ENCODE results near the gene STX5. TPM values are rescaled to one million over a fixed set of nuclear protein-coding genes. Genes with fewer than 3 reads are reported as not detected.
"Not testable (repeated sequence)": the region's sequence is repeated elsewhere in the genome, so short reads cannot be mapped to it uniquely, and the experiment has no call there.

The STX5 gene
- total RNA-seq, 1 donor from 2014 or later, result 38.2 TPM

DNA sequence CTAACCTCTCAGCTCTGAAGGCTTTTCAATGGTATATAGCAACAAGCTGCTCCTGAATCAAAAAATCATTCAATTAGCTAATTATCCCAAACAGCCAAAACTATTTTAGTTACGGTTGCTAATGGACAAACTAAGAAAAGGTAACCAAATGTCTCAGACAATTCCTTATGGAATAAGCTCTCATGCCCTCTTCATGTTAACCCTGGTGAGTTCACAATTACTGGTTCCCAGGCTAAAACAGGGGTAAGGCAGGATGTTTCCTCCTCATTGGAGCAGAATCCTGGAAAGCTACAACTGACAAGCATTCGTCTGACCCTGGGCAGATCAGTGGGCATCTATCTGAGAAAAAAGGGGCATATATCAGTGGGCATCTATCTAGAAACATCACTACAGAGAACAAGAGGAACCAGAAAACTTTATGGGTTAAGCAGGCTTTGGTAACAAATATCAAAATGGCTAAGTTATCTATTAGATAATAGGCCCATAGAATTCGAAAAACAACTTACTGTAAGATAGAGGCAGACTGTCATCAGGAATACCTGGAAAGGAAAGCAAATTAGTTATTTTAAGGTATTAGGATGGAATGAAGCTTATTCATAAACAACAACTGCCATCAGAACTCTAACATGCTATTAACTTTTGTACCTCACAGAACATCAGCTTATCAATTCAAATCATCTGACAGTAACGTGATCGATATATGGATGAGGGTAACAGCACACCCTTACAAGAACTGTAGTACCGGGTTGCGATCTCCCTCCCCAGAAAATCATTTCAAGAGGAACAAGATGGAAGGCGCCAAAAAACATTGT is 22.4 kb upstream of the STX5 start:
- DNase-seq, result no peak

DNA sequence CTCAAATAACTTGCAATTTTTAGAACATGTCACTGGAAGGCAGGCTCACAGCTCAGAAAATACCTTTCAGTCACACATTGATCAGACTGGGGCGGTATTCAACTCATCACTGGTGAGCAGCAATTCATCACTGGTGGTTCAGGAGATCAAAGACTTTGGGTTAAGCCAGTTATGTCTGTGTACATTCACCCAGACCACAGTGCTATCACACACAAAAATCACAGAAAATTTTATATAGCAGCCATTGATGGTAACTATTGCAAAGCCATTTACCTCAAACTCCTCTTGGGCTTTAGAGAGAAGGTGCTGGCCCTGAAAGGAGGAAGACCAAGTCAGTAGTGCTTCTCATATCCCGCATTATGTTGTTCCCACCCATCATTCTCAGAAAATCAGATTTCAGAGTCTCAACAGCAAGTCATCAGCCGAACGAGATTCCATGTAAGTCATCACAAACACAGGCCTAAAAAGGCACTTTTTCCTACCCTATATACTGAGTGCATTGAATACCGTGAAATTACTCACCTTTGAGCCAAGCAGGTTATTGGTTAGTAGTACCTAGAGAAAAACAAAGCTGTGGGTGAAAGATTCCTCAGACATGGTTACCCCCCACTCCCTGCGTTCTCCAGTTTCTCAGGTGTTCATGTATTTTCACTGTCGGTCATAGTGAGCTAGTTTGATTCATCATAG is 21.6 kb upstream of the STX5 start:
- no peak for DNase-seq

DNA sequence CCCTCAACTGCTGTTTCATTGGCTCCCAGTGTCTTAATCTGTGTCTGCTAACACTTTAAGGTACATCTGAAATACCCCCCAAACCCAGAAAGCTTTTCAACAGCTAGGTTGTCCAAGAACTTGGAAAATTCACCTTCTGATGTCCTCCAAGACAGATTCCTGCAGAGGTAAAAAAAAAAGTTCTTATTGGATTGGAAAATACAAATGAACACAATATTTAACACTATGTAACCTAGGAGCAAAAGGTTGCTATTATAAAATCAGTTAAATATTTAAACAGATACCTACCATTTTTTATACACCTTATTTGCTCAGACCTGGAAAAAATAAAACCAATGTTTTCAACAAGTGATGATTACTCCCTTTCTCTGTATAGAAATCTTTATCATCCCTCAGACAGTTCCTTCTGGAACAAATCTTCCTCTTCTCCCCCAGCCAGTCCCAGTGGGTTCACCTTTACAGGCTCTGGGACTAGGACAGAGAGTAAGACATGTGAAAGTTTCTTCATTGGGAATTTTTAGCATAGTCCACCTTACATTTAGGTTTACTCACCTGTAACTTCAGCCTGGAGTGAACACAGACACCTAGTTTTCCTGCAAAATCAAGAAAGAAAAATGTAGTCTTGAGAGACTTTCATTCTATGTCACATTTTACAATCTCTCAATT is 20.8 kb upstream of the STX5 start:
- DNase-seq, result no peak

DNA sequence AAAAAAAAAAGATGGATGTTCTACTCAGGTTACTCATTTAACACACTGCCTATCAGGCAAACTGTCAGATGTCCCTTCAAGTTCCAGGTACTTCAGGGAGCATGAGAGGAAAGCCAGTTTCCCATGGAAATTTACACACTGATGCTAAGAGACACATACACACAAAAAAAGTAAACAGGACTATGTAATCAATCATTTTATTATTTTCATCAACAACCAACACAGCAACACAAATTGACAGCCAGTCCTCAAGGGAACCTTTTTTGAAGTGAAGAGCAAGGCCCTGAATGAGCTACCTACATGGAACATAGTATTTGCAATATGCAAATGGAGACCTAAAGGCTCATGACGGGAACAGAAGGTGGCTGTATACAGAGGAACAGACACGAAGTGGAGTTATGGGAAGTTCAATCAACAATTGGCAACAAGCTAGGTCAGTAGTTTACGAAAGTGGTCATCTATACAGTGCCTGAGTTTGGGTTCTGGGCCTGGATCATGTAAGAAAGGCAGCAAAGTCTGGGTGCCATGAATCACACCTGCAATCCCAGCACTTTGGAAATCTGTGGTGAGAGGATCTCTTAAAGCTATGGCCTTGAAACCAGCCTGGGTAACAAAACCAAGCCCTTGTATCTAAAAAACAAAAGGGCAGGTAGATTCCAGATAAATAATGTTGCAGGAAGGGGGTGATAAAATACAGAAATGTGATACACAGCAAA is 20.1 kb upstream of the STX5 start:
- no peak for DNase-seq

- DNase-seq, result no peak
Observed at GRCh38 chr11:62850911-62851806, 19.3 kb upstream of the STX5 start.

- no peak for DNase-seq
Observed at GRCh38 chr11:62847767-62848314, 16.0 kb upstream of the STX5 start.

- no peak for DNase-seq
Observed at GRCh38 chr11:62846177-62846576, 14.3 kb upstream of the STX5 start.

- DNase-seq, result no peak
Observed at GRCh38 chr11:62844154-62844553, 12.3 kb upstream of the STX5 start.

- no peak for DNase-seq
Observed at GRCh38 chr11:62843466-62843865, 11.6 kb upstream of the STX5 start.

DNA sequence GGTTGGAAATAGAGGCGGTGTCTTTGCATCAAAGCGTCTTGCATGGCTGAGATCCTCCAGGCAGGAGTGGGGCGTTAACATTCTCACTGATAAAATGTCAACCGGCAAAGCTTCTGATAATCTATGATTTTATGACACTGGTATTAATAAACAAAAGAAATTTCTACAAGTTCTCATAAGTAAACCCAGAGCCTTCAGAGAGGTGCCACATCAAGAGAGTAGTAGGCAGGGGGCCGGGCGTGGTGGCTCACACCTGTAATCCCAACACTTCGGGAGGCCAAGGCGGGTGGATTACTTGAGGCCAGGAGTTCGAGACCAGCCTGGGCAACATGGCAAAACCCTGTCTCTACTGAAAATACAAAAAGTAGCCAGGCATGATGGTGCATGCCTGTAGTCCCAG is 11.0 kb upstream of the STX5 start:
- not testable (repeated sequence) for DNase-seq

DNA sequence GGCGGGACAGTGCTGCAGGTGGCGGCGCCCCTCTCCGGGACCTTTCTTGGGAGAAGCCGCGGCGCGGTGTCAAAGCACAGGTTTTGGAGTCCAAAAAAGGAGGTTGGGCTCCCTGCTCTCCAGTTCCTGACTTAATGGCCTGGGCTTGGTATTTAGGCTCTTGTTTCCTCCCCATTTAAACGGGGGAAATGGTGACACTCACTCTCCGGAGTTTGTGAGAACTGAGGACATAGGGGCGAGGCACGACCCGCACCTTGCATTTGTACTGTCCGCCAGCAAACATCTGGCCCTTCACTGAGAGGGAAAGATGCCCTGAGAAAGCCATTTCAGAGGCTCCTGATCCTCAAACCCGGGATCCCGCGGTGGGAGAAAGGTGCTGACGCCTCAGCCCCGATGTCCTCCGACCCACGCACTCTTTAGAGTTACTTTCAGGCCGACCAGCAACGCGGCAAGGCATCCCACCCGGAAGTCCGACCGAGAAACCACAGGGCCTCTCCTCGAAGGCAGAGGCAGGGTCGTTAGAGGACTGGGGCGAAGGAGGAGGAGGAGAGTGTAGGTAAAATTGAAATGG is 10.4 kb upstream of the STX5 start:
- peak; percentile 87 for DNase-seq

DNA sequence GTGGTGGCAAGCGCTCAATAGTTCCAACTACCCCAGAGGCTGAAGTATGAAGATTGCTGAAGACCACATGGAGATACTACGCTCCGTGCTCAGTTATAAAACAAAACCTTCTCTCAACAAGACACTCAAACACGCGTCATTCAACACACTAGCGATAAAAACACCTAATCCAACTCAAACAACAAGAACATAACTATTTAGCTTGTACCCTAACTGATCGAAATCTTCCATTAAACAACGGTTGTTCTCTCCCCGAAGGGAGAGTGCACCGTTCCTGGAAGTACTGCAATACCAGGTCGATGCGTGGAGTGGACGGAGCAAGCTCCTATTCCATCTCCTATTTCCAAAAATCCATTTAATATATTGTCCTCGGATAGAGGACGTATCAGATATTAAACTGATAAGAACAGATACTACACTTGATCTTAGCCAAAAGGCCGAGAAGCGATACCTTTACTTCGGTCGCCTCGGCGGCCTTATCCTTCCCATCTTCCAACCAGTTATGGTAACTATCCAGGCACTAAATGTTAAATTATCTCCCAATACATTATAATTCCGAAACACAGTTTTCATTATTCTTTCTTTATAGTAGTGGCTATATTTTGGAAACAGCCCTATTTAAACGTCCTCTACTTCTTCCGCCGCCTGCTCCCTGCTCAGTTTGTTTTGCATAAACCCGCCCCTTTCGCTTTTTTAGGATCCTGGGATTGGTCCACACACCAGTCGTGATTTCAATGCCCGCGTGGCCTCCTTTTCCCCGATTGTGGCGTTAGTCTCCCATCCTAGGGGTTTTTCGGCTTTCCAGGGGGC is 9.7 kb upstream of the STX5 start:
- DNase-seq, result peak; percentile 99

DNA sequence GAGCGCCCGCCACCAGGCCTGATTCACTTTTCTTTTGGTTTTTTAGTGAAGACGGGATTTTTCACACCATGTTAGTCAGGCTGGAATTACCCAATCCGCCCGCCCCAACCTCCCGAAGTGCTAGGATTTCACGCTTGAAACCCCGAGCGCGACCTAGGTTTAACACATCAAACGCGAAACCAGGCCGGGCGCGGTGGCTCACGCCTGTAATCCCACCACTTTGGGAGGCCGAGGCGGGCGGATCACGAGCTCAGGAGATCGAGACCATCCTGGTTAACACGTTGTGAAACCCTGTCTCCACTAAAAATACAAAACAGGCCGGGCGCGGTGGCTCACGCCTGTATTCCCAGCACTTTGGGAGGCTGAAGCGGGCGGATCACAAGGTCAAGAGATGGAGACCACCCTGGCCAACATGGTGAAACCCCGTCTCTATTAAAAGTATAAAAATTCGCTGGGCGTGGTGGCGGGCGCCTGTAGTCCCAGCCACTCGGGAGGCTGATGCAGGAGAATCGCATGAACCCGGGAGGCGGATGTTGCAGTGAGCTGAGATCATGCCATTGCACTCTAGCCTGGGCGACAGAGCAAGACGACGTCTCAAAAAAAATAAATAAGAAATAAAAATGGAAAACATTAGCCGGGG is 9.0 kb upstream of the STX5 start:
- DNase-seq, result peak; percentile 82

GRCh38 chr11:62839050-62839945 is 7.4 kb upstream of the STX5 start, which contains the start of gene WDR74:
WDR74 (minus strand) TSS chr11:62839590; CDS start chr11:62839570, 20 bp downstream.
- DNase-seq, result peak; percentile 94

- no peak for DNase-seq
Observed at GRCh38 chr11:62835336-62835735, 3.5 kb upstream of the STX5 start.

GRCh38 chr11:62832336-62833234 is 734 bp upstream of the STX5 start, which contains the start of gene TEX54:
TEX54 (minus strand) TSS chr11:62832841.
- DNase-seq, result no peak

DNA sequence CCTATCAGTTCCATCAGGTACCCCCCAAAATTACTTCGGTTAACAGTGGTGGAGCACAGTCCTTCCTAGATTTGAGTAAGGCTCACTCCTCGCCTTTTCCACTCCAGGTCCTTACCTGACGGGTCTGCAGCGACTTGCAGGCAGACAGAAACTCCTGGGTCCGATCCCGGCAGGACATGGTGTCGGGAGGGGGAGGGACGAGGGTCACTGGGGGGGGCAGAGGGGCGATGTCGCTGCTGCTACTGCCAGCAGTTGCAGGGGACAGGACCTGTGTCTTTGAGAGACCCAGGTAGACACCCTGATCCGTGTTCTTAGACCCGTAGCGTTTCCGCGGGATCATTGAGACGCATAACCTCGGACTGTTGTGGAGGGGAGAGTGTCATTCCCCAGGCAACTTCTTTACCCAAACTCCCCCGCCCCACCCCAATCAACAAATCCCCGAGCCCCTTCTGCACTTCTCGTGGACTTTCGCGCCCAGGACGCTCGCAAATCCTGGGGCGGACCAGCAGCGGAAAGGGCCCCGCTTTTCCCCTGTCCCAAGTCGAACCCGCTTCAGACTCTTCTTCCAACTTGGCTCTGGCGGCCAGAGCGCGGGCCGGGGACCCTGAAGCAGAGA is 839 bp downstream of the STX5 start:
- DNase-seq, result no peak
